GM23338 (cell line): ENCODE measurements around the gene IKBKE. TPM values are rescaled to one million over a fixed set of nuclear protein-coding genes. Genes with fewer than 3 reads are reported as not detected.

Experiments used
- ATAC-seq: fragments of 200-7000 bp; cut with Tn5 transposase; 3 replicates; pipeline ENCODE4 v1.9.1; 2020
- DNase-seq: peaks from one replicate; pipeline ENCODE4 v3.0.0-alpha.2; 2015; ENCODE audit warnings: low spot score
- H2AFZ ChIP-seq: fragments of 200-600 bp; sonication (generic); 2 replicates; pipeline ENCODE4 v1.8.0; 2016; ENCODE audit warnings: antibody characterized with exemption, mild to moderate bottlenecking, moderate library complexity
- H3F3A ChIP-seq: fragments of 200-600 bp; sonication (generic); replicated peaks from 2 replicates; pipeline ENCODE4 v1.8.0; 2017; ENCODE audit warnings: antibody characterized with exemption, mixed run types, low read depth
- H3K27ac ChIP-seq: fragments of 200-600 bp; sonication (generic); 2 replicates; pipeline ENCODE4 v1.6.1; 2016; ENCODE audit warnings: low read depth
- H3K27me3 ChIP-seq: fragments of 200-600 bp; sonication (generic); 2 replicates; pipeline ENCODE4 v1.8.0; 2016; ENCODE audit warnings: mild to moderate bottlenecking, mixed run types, moderate library complexity; ENCODE audit not compliant: insufficient read depth
- H3K36me3 ChIP-seq: fragments of 200-600 bp; sonication (generic); 2 replicates; pipeline ENCODE4 v1.8.0; 2016; ENCODE audit warnings: mild to moderate bottlenecking; ENCODE audit not compliant: insufficient read depth
- H3K4me1 ChIP-seq: fragments of 200-600 bp; sonication (generic); 2 replicates; pipeline ENCODE4 v1.8.0; 2016; ENCODE audit warnings: mild to moderate bottlenecking, moderate library complexity; ENCODE audit not compliant: insufficient read depth
- H3K4me2 ChIP-seq: fragments of 200-600 bp; sonication (generic); 2 replicates; pipeline ENCODE4 v1.7.1; 2017; ENCODE audit warnings: mixed run types
- H3K4me3 ChIP-seq: fragments of 200-600 bp; sonication (generic); 2 replicates; pipeline ENCODE4 v1.6.1; 2016; ENCODE audit warnings: mixed run types
- H3K79me2 ChIP-seq: fragments of 200-600 bp; sonication (generic); replicated peaks from 2 replicates; pipeline ENCODE4 v1.8.0; 2017; ENCODE audit warnings: mild to moderate bottlenecking; ENCODE audit not compliant: insufficient read depth
- H3K9me2 ChIP-seq: fragments of 200-600 bp; sonication (generic); 2 replicates; pipeline ENCODE4 v1.8.0; 2017; ENCODE audit not compliant: insufficient read depth
- H4K20me1 ChIP-seq: fragments of 200-600 bp; sonication (generic); replicated peaks from 2 replicates; pipeline ENCODE4 v1.8.0; 2017; ENCODE audit warnings: mild to moderate bottlenecking; ENCODE audit not compliant: insufficient read depth
- H3K27ac Mint-ChIP-seq: 2 replicates; pipeline ENCODE4 v1.8.0; 2020; ENCODE audit warnings: inconsistent platforms, mild to moderate bottlenecking, moderate library complexity, mixed read lengths
- H3K27me3 Mint-ChIP-seq: 3 replicates; pipeline ENCODE4 v1.8.0; 2022; ENCODE audit warnings: low read depth, mild to moderate bottlenecking, moderate library complexity, mixed read lengths, inconsistent platforms; ENCODE audit not compliant: insufficient read depth, poor library complexity
- H3K36me3 Mint-ChIP-seq: 3 replicates; pipeline ENCODE4 v1.8.0; 2021; ENCODE audit warnings: low read depth, mild to moderate bottlenecking, inconsistent platforms, moderate library complexity, mixed read lengths
- H3K4me1 Mint-ChIP-seq: 3 replicates; pipeline ENCODE4 v1.8.0; 2020; ENCODE audit warnings: mild to moderate bottlenecking, inconsistent platforms, mixed read lengths
- H3K4me3 Mint-ChIP-seq: 3 replicates; pipeline ENCODE4 v1.8.0; 2021; ENCODE audit warnings: moderate library complexity, mild to moderate bottlenecking, inconsistent platforms, mixed read lengths
- H3K9me3 Mint-ChIP-seq: 3 replicates; pipeline ENCODE4 v1.8.0; 2020; ENCODE audit warnings: moderate library complexity, mild to moderate bottlenecking, inconsistent platforms, mixed read lengths
- CREB1 ChIP-seq: fragments of 250-450 bp; sonication (Bioruptor Pico); IDR thresholded peaks from 2 replicates; pipeline ENCODE4 v1.5.0; 2020; ENCODE audit warnings: low read depth, mild to moderate bottlenecking, moderate library complexity
- CTCF ChIP-seq, 2 experiments: fragments of 200-600 bp in 1 of 2; sonication (generic) in 1 of 2; conservative IDR thresholded peaks; 2 replicates each; pipeline versions ENCODE4 v1.5.1 to v1.6.1; 2016 to 2017; ENCODE audit warnings: antibody characterized with exemption in 2 of 2, low read depth in 2 of 2, mild to moderate bottlenecking in 2 of 2, moderate library complexity in 1 of 2
- ETS1 ChIP-seq: IDR thresholded peaks from 2 replicates; pipeline ENCODE4 v1.6.1; 2016; ENCODE audit warnings: antibody characterized with exemption
- EZH2 ChIP-seq: fragments of 200-600 bp; sonication (generic); IDR thresholded peaks from one replicate; pipeline ENCODE4 v1.8.0; 2017; ENCODE audit warnings: antibody characterized with exemption, mild to moderate bottlenecking, low read depth; ENCODE audit not compliant: unreplicated experiment
- EZH2phosphoT487 ChIP-seq: fragments of 200-600 bp; sonication (generic); IDR thresholded peaks from one replicate; pipeline ENCODE4 v1.8.1; 2018; ENCODE audit warnings: antibody characterized with exemption; ENCODE audit not compliant: unreplicated experiment
- JUNB ChIP-seq: IDR thresholded peaks from one replicate; pipeline ENCODE4 v1.6.1; 2016; ENCODE audit warnings: antibody characterized with exemption; ENCODE audit not compliant: unreplicated experiment
- NANOG ChIP-seq: IDR thresholded peaks from 2 replicates; pipeline ENCODE4 v1.6.1; 2016; ENCODE audit warnings: antibody characterized with exemption, borderline replicate concordance
- POLR2AphosphoS5 ChIP-seq: IDR thresholded peaks from 2 replicates; pipeline ENCODE4 v1.6.1; 2016; ENCODE audit warnings: antibody characterized with exemption, low read depth
- REST ChIP-seq: IDR thresholded peaks from one replicate; pipeline ENCODE4 v1.6.1; 2018; ENCODE audit warnings: antibody characterized with exemption; ENCODE audit not compliant: unreplicated experiment
- STAT1 ChIP-seq: IDR thresholded peaks from one replicate; pipeline ENCODE4 v1.6.1; 2016; ENCODE audit warnings: antibody characterized with exemption; ENCODE audit not compliant: unreplicated experiment
- ZNF331 ChIP-seq: fragments of 250-450 bp; sonication (Bioruptor Pico); IDR thresholded peaks from 2 replicates; pipeline ENCODE4 v1.5.0; 2020; ENCODE audit warnings: low read depth, mild to moderate bottlenecking, moderate library complexity
- ZNF462 ChIP-seq: fragments of 250-450 bp; sonication (Bioruptor Pico); IDR thresholded peaks from 2 replicates; pipeline ENCODE4 v1.5.0; 2020; ENCODE audit warnings: mild to moderate bottlenecking, moderate library complexity
- polyA plus RNA-seq: library from polyadenylated mRNA; unstranded; fragments of >200 nt; fragmentation: Nextera tagmentation; extraction: Ambion mirVana; gene quantifications from 2 replicates; pipeline ENCODE4 v1.2.1, GENCODE V29; 2016
- total RNA-seq: library from RNA; depleted of rRNA; stranded (reverse); fragments of >200 nt; shearing (Covaris generic); gene quantifications from 2 replicates; pipeline ENCODE4 v1.2.3, GENCODE V29; 2014

Gene IKBKE
- total and polyA plus RNA-seq, 2 experiments from 2014 or later = 4.8 to 11.1 TPM

GRCh38 chr1:206517784-206518183, 47.5 kb downstream of the IKBKE start:
- H3F3A ChIP-seq = no peaks in the 10 kb centered on the region
- Mint-ChIP-seq H3K9me3 (no peaks in the 10 kb centered on the region), H3K4me3 (no peak overlapping the region), H3K36me3 (no peaks in the 10 kb centered on the region), H3K27me3 (peaks cover 6% of the 10 kb centered on the region), H3K27ac (no peak overlapping the region), H3K4me1 (peaks cover 8% of the 10 kb centered on the region)
- TF ChIP-seq CREB1 = no peak
- TF ChIP-seq JUNB = no peak
- TF ChIP-seq EZH2phosphoT487 = no peak
- no peak for TF ChIP-seq CTCF (conservative IDR thresholded peaks at IDR 0.05; ENCODE audit: low read depth in 2 of 2)
- TF ChIP-seq NANOG = no peak
- no peak for TF ChIP-seq ZNF462 (CRISPR knock-in tag)
- no peak for TF ChIP-seq EZH2
- TF ChIP-seq ZNF331 (CRISPR knock-in tag) = no peak
- no peak for TF ChIP-seq STAT1
- TF ChIP-seq REST = no peak
- TF ChIP-seq POLR2AphosphoS5 = no peak
- TF ChIP-seq ETS1 = no peak
- no peaks in the 10 kb centered on the region for H4K20me1 ChIP-seq
- H3K36me3 ChIP-seq = no peaks in the 10 kb centered on the region
- H3K9me2 ChIP-seq = no peaks in the 10 kb centered on the region
- H3K4me1 ChIP-seq = no peaks in the 10 kb centered on the region
- H3K4me2 ChIP-seq = no peak overlapping the region
- ATAC-seq (no peak), DNase-seq (no peak)
- no peaks in the 10 kb centered on the region for H3K79me2 ChIP-seq
- H2AFZ ChIP-seq = no peak overlapping the region
- no peak overlapping the region for H3K4me3 ChIP-seq
- no peak overlapping the region for H3K27ac ChIP-seq
- H3K27me3 ChIP-seq = no peaks in the 10 kb centered on the region
